Gastroesophageal sphincter (tissue), 4 donors: ENCODE measurements around the gene DCAF12L2. TPM values are rescaled to one million over a fixed set of nuclear protein-coding genes. Genes with fewer than 3 reads are reported as not detected.
"Not testable (repeated sequence)": the region's sequence is repeated elsewhere in the genome, so short reads cannot be mapped to it uniquely, and the experiment has no call there.

ENCODE experiments used
- ATAC-seq: fragments of 150-250 bp; one replicate; pipeline ENCODE4 v1.9.1; 2016; ENCODE audit warnings: mild to moderate bottlenecking, moderate library complexity
- H3K27ac ChIP-seq, 4 donors: fragments of 200-600 bp; sonication (generic) in 3 of 4; 1 replicate in 3 of 4; 2 replicates in 1 of 4; pipeline ENCODE4 v1.5.1; 2016 to 2019
- H3K27me3 ChIP-seq: fragments of 200-600 bp; sonication (generic); one replicate; pipeline ENCODE4 v1.5.1; 2019
- H3K36me3 ChIP-seq, 2 donors: fragments of 200-600 bp; sonication (generic); one replicate each; pipeline ENCODE4 v1.5.1; 2019; ENCODE audit warnings: control low read depth in 1 of 2
- H3K4me1 ChIP-seq, 3 donors: fragments of 200-600 bp; sonication (generic); 1 replicate in 2 of 3; 2 replicates in 1 of 3; pipeline ENCODE4 v1.5.1; 2016 to 2019; ENCODE audit warnings: control low read depth in 2 of 3
- H3K4me3 ChIP-seq, 2 donors: fragments of 200-600 bp; sonication (generic); one replicate each; pipeline ENCODE4 v1.5.1; 2019; ENCODE audit warnings: mild to moderate bottlenecking in 1 of 2, moderate library complexity in 1 of 2
- H3K9me3 ChIP-seq, 3 donors: fragments of 200-600 bp; sonication (generic); one replicate each; pipeline ENCODE4 v1.5.1; 2017 to 2019; ENCODE audit warnings: control low read depth in 2 of 3
- EP300 ChIP-seq: sonication (generic); formaldehyde crosslinking; IDR thresholded peaks from one replicate; pipeline ENCODE4 v1.6.1; 2017; ENCODE audit warnings: antibody characterized with exemption, mild to moderate bottlenecking
- POLR2A ChIP-seq, 2 donors: fragments of 450-650 bp; IDR thresholded peaks; one replicate each; pipeline ENCODE4 v1.6.1; 2017; ENCODE audit warnings: antibody characterized with exemption in 2 of 2, mild to moderate bottlenecking in 2 of 2, moderate library complexity in 1 of 2
- POLR2AphosphoS5 ChIP-seq: sonication (generic); formaldehyde crosslinking; IDR thresholded peaks from one replicate; pipeline ENCODE4 v1.6.1; 2017; ENCODE audit warnings: antibody characterized with exemption
- WGBS, 2 donors: methylation state at CpG; one replicate each; pipeline ENCODE4 v1.1.5; 2018; ENCODE audit warnings: low coverage in 1 of 2; 5-methylcytosine and 5-hydroxymethylcytosine counted together
- total RNA-seq, 4 donors: library from RNA; depleted of rRNA; stranded (reverse); fragments of >200 nt; gene quantifications; one replicate each; pipeline ENCODE4 v1.1.0, GENCODE V29; 2016
- TF ChIP-seq, protein P1 (sequence below), 4 experiments: fragments of 200-600 bp in 2 of 4; fragments of 450-650 bp in 2 of 4; sonication (generic) in 1 of 4; IDR thresholded peaks; one replicate each; pipeline ENCODE4 v1.5.1; 2017 to 2019; ENCODE audit warnings: antibody characterized with exemption in 4 of 4, mild to moderate bottlenecking in 2 of 4, moderate library complexity in 2 of 4

The DCAF12L2 gene
- 1 to 10 TPM in 2 of 4 donors, under 1 TPM in 2; 0.17 to 1.8 (median 0.88) TPM for total RNA-seq

- H3K4me1 ChIP-seq, result no peaks in the 10 kb centered on the region
- TF ChIP-seq POLR2A (IDR thresholded peaks at IDR 0.05) (no peak), POLR2AphosphoS5 (no peak), EP300 (no peak)
Measured at GRCh38 chrX:126165721-126166461, at the start of gene DCAF12L2. TSS of gene DCAF12L2 (minus strand) at chrX:126166289. CDS start at chrX:126165924, 365 bp downstream.

GRCh38 chrX:126190888-126191287, 24.8 kb upstream of the DCAF12L2 start:
- ATAC-seq, H3K36me3 ChIP-seq, H3K4me1 ChIP-seq, H3K9me3 ChIP-seq, H3K27me3 ChIP-seq, H3K4me3 ChIP-seq, H3K27ac ChIP-seq: not testable (repeated sequence)
- 87% methylated on average over 9 of the region's 21 CpGs; no CpG with 5 or more reads in 1 of the 2 donors for WGBS, 2 donors

More at GRCh38 chrX:126165721-126166461, at the start of gene DCAF12L2:
- ATAC-seq, result peak; percentile 74
- peak within 1 kb of the TSS in 2 of 4 donors; percentile 20 to 49 for H3K27ac ChIP-seq
- WGBS, 2 donors, result 3% methylated on average over 8 of the region's 91 CpGs; no CpG with 5 or more reads in 1 of the 2 donors
- no peaks in the 10 kb centered on the region for H3K27me3 ChIP-seq
- H3K36me3 ChIP-seq, result no peaks in the 10 kb centered on the region
- H3K4me3 ChIP-seq, result peak within 1 kb of the TSS; percentile 52 to 68
- H3K9me3 ChIP-seq, result no peaks in the 10 kb centered on the region

GRCh38 chrX:126177133-126177840, 11.2 kb upstream of the DCAF12L2 start:
- no peak for TF ChIP-seq POLR2AphosphoS5
- TF ChIP-seq, protein P1, sequence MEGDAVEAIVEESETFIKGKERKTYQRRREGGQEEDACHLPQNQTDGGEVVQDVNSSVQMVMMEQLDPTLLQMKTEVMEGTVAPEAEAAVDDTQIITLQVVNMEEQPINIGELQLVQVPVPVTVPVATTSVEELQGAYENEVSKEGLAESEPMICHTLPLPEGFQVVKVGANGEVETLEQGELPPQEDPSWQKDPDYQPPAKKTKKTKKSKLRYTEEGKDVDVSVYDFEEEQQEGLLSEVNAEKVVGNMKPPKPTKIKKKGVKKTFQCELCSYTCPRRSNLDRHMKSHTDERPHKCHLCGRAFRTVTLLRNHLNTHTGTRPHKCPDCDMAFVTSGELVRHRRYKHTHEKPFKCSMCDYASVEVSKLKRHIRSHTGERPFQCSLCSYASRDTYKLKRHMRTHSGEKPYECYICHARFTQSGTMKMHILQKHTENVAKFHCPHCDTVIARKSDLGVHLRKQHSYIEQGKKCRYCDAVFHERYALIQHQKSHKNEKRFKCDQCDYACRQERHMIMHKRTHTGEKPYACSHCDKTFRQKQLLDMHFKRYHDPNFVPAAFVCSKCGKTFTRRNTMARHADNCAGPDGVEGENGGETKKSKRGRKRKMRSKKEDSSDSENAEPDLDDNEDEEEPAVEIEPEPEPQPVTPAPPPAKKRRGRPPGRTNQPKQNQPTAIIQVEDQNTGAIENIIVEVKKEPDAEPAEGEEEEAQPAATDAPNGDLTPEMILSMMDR (IDR thresholded peaks at IDR 0.05), result no peak
- TF ChIP-seq POLR2A (IDR thresholded peaks at IDR 0.05), result no peak
- TF ChIP-seq EP300, result no peak
- 84% methylated on average over 3 of the region's 4 CpGs; no CpG with 5 or more reads in 1 of the 2 donors for WGBS, 2 donors

DNA sequence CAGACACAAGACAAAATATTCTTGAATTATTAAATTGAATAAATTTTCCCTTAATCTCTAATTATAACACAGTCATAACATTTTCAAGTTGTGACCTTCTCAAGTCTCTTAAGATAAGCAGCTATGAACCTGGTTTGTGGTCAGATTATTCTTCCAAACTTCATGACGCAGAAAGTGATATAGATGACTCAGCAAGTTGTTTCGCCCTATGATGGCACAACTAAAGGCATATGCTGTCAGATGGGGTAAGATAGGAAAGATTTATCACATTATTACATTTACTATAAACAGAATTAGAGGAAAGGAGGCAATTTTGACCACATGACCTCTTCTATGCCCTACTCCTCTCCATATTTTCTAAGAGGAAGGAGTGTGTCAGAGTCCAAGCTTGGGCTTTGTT, 4.6 kb upstream of the DCAF12L2 start:
- H3K4me3 ChIP-seq, result no peak overlapping the region
- H3K4me1 ChIP-seq, result no peaks in the 10 kb centered on the region
- WGBS, 2 donors, result 79 to 83% methylated on average over 1 to 2 of the region's 2 CpGs
- no peak for ATAC-seq
- TF ChIP-seq, protein P1 (IDR thresholded peaks at IDR 0.05), result no peak
- no peaks in the 10 kb centered on the region for H3K9me3 ChIP-seq
- H3K27me3 ChIP-seq, result no peaks in the 10 kb centered on the region
- H3K36me3 ChIP-seq, result no peaks in the 10 kb centered on the region
- H3K27ac ChIP-seq, result no peak overlapping the region

More at GRCh38 chrX:126177133-126177840, 11.2 kb upstream of the DCAF12L2 start:
- ATAC-seq, result no peak
- Histone ChIP-seq H3K4me3 (no peak overlapping the region), H3K9me3 (no peaks in the 10 kb centered on the region), H3K27ac (no peak overlapping the region), H3K4me1 (no peaks in the 10 kb centered on the region), H3K36me3 (no peaks in the 10 kb centered on the region), H3K27me3 (no peaks in the 10 kb centered on the region)

GRCh38 chrX:126167560-126167959, 1.5 kb upstream of the DCAF12L2 start:
- H3K4me1 ChIP-seq, result no peaks in the 10 kb centered on the region
- no peaks in the 10 kb centered on the region for H3K9me3 ChIP-seq
- TF ChIP-seq POLR2A (IDR thresholded peaks at IDR 0.05) (no peak), POLR2AphosphoS5 (no peak), EP300 (no peak)
- TF ChIP-seq, protein P1 (IDR thresholded peaks at IDR 0.05), result no peak
- no peaks in the 10 kb centered on the region for H3K36me3 ChIP-seq
- ATAC-seq, result no peak
- no peaks in the 10 kb centered on the region for H3K27me3 ChIP-seq
- 68 to 84% methylated on average over 3 of the region's 3 CpGs for WGBS, 2 donors
- no peak overlapping the region for H3K27ac ChIP-seq
- H3K4me3 ChIP-seq, result no peak overlapping the region
